CMK (cell line): ENCODE measurements around the gene TUFT1.
"Not testable (repeated sequence)": the region's sequence is repeated elsewhere in the genome, so short reads cannot be mapped to it uniquely, and the experiment has no call there.

Experiments used
- DNase-seq: peaks from one replicate; pipeline ENCODE4 v3.0.0-alpha.2; 2010; ENCODE audit warnings: low read depth

TUFT1 gene

GRCh38 chr1:151618003-151618402 is 77.9 kb downstream of the TUFT1 start:
- DNase-seq: no peak

GRCh38 chr1:151618470-151618869 is 78.4 kb downstream of the TUFT1 start:
- no peak for DNase-seq

GRCh38 chr1:151618996-151619395 is 78.9 kb downstream of the TUFT1 start:
- DNase-seq: not testable (repeated sequence)

GRCh38 chr1:151619489-151620093 is 79.5 kb downstream of the TUFT1 start:
- no peak for DNase-seq

GRCh38 chr1:151620286-151620685 is 80.2 kb downstream of the TUFT1 start:
- no peak for DNase-seq

- DNase-seq: no peak
Measured at GRCh38 chr1:151621351-151621750, 81.2 kb downstream of the TUFT1 start.

GRCh38 chr1:151624783-151625182 is 84.7 kb downstream of the TUFT1 start:
- no peak for DNase-seq

- no peak for DNase-seq
Measured at GRCh38 chr1:151626740-151627334, 86.7 kb downstream of the TUFT1 start.

GRCh38 chr1:151629278-151629677 is 89.2 kb downstream of the TUFT1 start:
- no peak for DNase-seq
